GM19043 (cell line): Measurements from ENCODE around the gene RANBP3.

Experiments
- ATAC-seq: cut with Tn5 transposase; IDR thresholded peaks from one replicate; pipeline ENCODE4 v1.9.1; 2021; ENCODE audit warnings: low read depth; ENCODE audit not compliant: unreplicated experiment

Gene RANBP3

DNA sequence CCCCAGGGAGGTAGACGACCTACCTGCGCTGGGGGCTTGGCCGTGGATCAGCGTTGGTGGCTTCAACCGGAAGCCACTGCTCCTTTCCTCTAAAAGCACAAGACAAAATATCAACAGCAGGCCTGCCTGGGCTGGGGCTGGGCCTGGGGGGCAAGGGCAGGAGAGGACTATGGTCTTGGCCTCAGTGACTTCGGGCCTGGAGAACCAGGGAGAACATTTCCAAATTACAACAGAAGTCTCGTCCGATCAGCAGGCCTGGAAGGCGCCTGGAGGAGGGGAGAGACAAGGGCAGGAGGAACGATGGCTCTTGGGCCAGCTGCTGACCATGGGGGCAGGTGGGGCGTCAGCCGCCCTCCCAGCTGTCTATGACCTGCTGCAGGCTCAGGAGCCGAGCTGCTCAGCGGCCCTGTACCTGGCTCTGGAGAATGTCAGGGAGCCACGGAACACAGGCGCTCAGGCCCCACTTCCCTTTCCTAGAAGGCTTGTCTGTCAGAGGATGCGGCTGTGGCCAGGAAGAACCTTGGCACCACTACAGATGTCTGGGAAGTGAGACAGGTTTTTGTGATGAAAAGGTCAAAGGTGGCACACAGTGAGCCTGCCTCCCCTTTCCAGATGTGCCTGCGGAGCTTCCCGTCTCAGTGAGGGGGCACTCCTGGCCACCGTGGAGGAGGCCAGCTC lies 44.4 kb downstream of the RANBP3 start:
- ATAC-seq = no peak

DNA sequence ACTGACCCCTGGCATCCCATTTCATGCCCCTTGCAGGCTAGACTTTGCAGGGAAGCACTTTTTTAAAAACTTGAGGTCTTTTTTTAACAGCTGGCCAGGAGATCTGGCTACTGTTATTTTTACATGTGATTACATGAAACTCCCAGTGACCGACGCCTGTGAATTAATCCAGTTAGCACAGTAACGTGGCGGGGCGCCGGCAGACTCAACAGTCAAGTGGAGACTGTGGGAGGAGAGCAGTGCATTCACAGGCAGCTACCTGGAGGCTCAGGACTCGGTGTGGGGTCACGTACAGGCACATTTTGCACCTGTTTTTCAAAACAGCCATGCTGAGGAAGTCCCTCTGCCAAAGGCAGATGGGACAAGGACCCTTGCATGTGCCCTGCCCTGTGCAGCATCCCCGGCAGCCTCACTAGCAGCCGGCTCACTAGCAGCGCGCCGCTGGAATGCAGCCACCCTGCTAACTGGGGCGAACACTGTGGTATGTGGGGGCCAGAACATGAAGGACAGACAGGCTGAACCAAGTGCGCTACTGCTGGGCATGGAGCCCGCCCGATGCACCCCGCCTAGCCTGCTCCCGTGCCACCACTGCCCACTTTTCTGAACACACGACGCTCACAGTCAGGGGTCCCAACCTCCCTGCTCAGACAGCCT lies 45.2 kb downstream of the RANBP3 start:
- no peak for ATAC-seq

DNA sequence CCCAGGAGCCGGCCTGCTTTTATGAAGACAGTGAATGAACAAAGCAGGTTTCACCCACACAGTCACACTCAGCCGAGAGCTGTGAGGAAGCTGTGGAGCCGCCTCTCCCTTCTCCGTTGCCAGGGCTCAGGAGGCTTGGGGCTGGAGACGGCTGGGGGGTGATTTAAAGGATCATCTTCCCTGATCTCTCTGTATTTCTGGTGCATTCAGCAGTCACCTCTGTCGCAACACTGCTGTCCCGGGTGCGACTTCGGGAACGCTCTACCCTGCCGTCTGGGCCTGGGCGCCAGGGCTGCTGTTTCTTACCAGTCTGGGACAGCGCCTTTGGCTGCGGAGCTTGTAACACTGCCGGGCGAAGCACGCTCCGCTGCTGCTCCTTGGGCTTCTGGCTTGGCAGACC lies 45.8 kb downstream of the RANBP3 start:
- no peak for ATAC-seq

DNA sequence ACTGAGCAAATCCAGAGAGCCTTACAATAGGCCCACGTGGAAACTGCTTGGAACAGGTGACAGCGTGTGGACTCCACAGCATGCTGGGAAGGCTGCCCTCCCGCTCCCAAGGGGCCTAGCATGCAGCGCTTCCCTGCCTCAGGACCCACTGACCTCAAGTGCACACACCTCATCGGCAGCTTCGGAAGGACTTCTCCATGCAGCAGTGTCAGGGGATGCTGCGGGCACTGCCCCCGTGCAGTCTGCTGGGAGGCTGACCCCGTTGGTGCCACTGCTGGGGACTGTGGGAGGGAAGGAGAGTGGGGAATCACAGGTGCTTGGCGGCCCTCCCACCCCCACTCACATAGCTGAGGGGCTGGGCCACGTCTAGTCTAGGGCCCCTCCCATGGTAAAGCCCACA lies 46.7 kb downstream of the RANBP3 start:
- ATAC-seq = no peak

DNA sequence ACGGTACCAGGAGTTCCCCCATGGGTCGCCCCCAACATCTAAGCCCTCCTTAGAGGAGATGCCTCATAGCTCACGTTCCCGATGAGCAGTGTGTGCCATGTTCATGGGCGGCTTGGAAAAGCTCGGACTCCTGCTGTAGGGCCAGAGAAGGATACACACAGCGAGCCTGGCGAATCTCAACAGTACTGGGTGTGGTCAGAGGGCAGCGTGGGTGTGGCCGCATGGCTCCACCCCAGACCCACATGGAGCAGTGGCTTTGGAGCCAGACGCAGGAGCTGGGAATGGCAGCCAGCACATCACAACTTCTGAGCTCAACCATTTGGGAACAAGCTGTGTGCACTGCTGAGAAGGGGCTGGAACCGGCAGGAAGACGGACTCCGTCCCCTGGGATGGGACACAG lies 48.3 kb downstream of the RANBP3 start:
- no peak for ATAC-seq

DNA sequence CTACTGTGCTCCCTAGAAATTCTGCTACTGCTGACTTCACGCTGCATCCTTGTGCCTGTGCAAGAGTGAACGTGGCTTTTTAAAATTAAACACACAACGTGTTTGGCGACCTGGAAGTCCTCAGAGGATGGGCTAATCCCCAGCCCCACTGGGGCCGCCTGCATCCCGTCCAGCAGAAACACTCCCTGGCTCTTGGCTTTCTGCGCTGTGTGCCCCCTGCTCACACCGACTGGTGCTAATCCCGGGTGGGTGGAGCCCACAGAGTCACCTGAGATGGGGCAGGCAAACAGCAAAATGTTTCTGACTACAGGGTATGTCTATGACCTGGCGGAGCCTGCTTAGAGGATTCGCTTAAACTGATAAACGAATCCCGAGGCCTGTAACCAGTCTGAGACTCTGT lies 48.8 kb downstream of the RANBP3 start:
- no peak for ATAC-seq

DNA sequence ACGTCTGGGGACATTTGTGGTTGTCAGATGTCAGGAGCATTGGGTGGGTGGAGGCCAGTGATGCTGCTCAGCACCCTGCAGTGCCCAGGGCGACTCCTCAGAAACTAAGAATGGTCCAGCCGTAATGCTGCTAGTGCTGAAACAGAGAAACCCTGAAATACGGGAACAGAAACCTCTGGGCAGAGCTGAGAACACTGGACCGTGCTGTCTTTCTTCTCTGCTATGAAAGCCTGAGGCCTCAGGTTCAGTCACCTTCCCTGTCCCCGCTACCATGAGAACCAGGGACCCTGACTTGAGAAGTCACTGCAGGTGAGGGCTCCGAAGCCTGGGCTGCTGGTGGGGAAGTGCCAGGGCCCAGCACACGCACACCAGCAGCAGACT lies 50.5 kb downstream of the RANBP3 start:
- ATAC-seq = peak; percentile 72

DNA sequence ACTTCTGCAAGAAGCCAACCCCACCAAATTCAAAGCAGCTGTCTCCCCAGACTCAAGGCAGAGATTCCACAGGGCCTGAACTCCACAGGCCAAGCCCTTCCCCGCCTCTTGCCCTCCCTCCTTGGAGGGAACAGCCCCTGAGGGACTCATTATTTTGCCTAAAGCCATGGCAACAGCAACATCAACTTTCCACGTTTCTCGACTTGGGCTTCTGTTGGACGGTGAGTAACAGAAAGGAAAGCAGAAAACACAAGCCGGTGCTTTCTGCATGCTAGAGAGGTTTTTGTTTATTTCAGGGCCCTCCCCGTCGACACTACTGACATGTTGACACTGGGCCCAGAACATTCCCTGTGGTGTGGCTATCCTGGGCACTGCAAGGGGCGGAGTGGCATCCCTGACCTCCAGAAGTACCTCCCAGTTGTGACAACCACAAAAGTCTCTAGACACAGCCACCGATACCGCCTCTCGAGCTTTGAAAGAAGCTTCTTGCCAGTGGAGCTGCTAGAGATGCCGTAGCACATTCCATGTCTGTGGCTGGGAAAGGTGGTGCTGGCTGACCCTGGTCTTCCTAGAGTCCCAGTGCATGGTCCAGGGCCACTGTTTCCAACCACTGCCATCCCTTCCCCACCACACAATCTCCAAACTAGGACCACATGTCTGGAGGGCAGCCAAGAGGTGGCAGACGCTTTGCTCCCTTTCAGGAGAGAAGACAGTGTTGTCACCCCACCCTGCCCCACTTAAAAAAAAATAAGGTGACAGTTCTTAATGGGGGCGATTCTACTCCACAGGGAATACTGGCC lies 51.1 kb downstream of the RANBP3 start:
- no peak for ATAC-seq

DNA sequence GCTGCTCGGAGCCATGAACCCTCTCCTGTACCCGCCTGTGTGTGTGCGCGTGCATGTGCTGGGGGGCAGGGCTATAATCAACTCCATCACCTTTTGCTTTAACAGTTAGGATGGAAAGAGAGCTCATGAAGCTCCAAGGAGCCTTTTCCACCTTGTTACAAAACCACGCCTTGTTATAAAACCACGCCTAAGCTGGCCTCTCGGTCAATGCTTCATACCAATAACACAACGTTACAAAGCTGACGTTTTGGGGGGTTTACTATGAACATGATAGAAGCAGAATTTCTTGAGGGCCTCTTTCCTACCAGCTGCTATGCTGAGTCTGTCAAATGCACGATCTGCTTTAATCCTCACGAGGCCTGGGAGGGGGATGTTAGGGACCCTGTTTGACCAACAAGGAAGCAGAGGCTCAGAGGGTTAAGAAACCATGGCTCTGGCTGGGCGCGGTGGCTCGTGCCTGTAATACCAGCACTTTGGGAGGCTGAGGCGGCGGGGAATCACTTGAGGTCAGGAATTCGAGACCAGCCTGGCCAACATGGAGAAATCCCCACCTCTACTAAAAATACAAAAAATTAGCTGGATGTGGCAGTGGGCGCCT lies 52.0 kb downstream of the RANBP3 start:
- no peak for ATAC-seq

DNA sequence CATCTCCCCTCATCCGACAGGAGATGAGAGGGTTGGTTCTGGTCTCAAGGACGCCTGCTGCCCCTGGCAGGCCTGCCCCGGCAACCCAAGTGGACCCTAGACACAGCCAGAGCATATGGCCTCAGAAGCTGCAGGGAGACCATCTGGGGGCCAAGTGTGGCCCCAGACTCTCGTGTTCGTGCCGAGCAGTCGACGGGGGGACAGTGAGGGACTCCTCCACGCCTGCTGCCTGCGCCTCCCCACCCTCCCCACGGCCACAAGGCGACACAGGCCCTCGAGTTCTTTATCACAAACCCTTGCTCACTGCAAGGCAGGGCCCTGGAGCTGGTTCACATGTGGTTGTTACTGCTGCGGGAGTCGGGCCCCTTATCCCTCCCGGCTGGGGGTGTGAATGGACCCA lies 54.6 kb downstream of the RANBP3 start:
- ATAC-seq = no peak

DNA sequence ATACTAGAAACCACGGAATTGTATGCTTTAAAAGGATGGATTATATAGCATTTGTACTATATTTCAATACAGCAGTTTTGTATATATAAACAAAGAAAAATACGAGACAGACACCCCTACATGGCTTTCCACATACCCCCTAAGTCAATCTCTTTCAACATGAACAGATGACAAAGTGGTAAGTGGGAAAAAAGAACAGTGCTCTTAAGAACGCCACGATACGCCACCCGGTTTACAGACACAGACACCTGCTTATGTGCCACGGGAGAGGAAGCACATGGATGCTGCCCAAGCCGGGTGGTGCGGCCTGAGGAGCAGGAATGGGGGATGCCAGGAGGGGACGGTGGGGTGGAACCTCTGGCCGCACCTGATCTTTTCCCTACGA lies 55.8 kb downstream of the RANBP3 start:
- no peak for ATAC-seq

DNA sequence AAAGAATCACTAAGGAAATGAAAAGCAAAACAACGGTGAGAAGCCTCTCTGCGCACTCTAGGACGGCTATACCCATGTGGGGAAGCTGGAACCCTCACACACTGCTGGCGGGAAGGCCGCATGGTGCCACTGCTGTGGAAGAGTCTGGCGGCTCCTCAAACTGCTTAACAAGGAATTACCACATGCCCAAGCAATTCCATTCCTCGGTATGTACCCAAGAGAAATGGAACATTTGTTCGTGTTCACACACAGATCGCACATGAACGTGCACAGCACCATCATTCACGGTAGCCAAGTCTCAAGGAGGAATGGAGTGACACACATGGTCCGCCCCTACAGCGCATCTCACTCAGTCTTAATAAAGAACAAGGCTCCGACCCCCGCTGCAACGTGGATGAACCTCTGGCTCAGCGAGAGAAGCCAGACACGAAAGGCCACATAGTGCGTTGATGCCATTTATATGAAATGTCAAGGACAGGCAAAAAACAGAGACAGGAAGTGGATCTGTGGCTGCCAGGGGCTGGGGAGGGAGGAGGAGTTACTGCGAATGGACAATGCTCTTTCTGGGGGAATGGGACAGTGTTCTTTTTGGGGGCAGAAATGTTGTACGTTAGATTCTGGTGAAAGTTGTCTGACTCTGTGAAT lies 56.3 kb downstream of the RANBP3 start:
- ATAC-seq = no peak

DNA sequence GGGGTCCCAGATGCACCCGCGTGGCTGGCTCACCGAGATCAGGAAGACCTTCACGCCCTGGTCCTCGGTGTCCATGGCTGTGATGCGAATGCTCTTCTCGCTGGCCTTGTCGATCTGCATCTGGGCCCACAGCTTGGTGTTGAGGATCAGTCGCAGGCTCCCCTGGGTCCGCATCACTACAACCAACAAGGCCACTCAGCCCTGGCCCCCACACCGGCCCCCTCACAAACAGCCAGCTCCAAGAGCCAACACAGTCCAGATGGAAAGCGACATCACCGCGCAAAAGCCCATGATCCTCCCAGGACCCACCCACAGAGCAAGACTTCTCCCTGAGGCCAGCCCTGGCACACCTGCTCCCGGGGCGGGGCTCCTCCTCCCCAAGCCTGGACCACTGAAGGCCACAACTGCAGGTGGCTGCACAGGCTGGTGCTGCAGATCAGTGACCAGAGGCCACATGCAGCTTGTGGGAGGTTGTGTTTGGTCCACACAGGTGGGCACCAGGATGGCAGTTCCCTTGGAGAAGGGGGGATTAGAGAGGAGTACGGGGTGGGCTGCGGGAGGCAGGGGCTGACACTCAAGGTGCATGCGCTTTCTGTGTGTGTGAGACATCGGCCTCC lies 59.4 kb downstream of the RANBP3 start:
- ATAC-seq = no peak

DNA sequence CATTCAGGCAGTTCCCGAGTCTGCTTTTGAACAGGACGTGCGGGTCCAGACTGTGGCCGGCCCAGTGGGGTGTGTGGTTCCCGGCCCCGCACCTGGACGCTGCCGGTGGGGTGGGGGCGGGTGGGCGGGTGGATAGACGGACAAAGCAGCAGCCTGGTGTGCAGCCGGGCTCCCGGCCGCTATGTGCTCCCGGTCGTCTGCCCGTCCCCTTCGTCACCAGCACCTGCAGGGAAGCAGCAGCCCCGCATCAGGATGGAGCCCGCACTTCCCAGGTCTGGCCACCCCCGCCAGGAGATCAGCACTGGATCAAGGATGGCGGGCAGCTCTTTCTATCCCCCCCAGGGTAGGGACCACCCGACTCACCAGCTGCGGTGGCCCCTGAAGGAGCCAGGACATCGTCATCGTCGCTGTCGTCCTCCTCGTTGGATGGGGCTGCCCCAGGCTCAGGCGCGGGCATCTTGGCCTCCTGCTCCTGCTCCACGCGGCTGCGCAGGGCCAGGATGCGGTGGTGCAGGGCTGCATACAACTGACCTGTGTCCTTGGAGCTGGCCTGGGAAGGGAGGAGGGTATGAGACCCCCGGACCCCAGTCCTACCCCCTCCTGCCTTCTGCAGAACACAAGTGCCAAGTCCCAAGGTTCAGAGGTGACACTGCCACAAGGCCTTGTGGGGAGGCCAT lies 60.4 kb downstream of the RANBP3 start:
- ATAC-seq = no peak

DNA sequence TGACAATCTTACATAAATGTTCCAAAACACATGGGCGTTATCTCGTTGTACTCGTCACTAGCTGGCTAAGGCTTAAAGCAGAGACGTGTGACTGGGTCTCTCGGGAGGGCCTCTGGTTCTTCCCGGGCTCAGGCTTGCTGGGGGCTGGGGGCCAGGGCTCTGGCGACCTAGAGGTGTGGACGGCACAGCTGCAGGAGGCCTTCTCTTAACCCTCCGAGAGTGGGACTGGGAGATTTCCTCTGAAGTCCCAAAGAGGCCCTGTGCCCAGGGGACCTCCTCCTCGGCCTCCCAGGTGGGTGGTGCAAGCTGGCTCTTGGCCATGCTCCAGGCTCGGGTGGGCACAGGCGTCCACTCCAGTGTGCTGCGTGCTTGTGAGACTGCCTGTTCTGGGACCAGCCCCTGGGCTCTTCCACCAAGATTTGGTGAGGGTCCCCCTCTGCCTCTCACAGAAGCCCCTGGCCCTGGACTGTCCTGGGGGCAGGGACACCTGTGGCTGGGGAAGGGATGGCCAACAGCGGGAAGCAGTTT lies 61.7 kb downstream of the RANBP3 start:
- ATAC-seq = no peak

DNA sequence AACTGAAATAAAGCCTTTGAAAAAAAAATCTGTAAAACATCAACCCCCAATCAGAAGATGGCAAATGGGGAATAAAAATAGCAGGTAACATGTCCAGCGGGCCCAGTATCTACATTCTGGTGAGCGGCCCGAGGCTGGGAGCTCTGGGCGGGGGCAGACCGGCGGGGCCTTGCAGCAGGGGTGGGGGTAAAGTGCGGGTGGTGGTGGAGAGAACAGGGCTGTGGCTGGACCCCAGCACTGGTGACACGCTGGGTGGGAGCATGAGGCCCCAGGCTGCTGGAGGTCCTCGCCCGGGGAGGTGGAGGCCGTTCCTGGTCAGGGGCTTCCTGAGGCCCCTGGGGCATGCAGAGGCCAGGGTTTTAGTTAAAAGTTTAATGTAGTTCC lies 62.2 kb downstream of the RANBP3 start:
- no peak for ATAC-seq

DNA sequence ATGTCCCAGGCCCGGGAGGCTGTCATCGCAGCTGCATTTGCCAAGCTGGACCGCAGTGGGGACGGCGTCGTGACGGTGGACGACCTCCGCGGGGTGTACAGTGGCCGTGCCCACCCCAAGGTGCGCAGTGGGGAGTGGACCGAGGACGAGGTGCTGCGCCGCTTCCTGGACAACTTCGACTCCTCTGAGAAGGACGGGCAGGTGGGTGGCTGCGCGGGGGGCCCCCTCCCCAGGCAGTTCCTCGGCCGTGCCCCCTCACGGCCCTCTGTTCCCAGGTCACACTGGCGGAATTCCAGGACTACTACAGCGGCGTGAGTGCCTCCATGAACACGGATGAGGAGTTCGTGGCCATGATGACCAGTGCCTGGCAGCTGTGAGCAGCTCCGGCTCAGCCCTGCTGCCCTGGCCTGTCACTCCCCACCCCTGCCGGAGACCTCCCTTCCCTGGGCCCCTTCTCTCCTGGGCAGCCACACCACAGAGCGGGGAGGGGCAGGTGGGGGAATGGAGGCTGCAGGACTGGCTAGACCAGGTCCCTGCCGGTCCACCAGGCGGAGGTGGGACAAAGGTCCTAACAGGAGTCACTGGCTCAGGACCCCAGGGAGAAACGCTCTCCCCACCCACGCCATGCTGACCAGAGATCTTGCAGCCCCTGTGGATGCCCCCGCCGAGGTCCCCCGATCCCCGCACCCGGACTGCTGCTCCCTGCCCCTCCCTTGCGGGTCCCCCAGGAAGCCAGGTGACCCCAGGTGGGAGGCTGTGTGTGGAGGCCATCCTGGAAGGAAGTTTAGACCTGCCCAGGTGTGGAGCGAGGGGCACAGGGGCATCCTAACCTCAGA lies 62.8 kb downstream of the RANBP3 start:
- no peak for ATAC-seq

DNA sequence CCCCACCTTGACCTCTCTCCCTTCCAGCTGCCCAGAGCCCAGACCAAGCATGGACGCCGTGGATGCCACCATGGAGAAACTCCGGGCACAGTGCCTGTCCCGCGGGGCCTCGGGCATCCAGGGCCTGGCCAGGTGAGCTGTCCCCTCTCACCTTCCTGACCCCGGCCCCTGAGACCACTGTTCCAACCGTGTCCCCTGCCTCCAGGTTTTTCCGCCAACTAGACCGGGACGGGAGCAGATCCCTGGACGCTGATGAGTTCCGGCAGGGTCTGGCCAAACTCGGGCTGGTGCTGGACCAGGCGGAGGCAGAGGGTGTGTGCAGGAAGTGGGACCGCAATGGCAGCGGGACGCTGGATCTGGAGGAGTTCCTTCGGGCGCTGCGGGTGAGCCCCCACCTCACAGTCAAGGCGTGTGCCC lies 63.6 kb downstream of the RANBP3 start:
- no peak for ATAC-seq
